Smooth muscle cell (in vitro differentiated cells): ENCODE data around the gene COL2A1. TPM values are rescaled to one million over a fixed set of nuclear protein-coding genes. Genes with fewer than 3 reads are reported as not detected.

Source experiments
- DNase-seq: peaks from one replicate; lab custom pipeline; 2025; ENCODE audit not compliant: unreplicated experiment; lab: John Stamatoyannopoulos, UW
- H2AFZ ChIP-seq: fragments of 200-600 bp; sonication (generic); 2 replicates; pipeline ENCODE4 v1.6.0; 2016; ENCODE audit warnings: antibody characterized with exemption, low read depth, mild to moderate bottlenecking
- H3F3A ChIP-seq: fragments of 200-600 bp; sonication (generic); 2 replicates; pipeline ENCODE4 v1.6.0; 2017; ENCODE audit warnings: antibody characterized with exemption, low read depth
- H3K27ac ChIP-seq: fragments of 200-600 bp; sonication (generic); 2 replicates; pipeline ENCODE4 v1.5.1; 2016; ENCODE audit warnings: low read depth, mild to moderate bottlenecking
- H3K27me3 ChIP-seq: fragments of 200-600 bp; sonication (generic); 2 replicates; pipeline ENCODE4 v1.6.1; 2016; ENCODE audit warnings: low read depth, mild to moderate bottlenecking
- H3K36me3 ChIP-seq: fragments of 200-600 bp; sonication (generic); 2 replicates; pipeline ENCODE4 v1.5.1; 2016; ENCODE audit warnings: low read depth
- H3K4me1 ChIP-seq: fragments of 200-600 bp; sonication (generic); 2 replicates; pipeline ENCODE4 v1.5.1; 2016; ENCODE audit warnings: low read depth
- H3K4me2 ChIP-seq: fragments of 200-600 bp; sonication (generic); 2 replicates; pipeline ENCODE4 v1.6.0; 2016; ENCODE audit warnings: mild to moderate bottlenecking
- H3K4me3 ChIP-seq: fragments of 200-600 bp; sonication (generic); 2 replicates; pipeline ENCODE4 v1.5.1; 2016; ENCODE audit warnings: mild to moderate bottlenecking
- H3K79me2 ChIP-seq: fragments of 200-600 bp; sonication (generic); 2 replicates; pipeline ENCODE4 v1.6.0; 2016; ENCODE audit warnings: low read depth, mild to moderate bottlenecking
- H3K9ac ChIP-seq: fragments of 200-600 bp; sonication (generic); 2 replicates; pipeline ENCODE4 v1.6.0; 2016; ENCODE audit warnings: low read depth
- H3K9me3 ChIP-seq: fragments of 200-600 bp; sonication (generic); replicated peaks from 2 replicates; pipeline ENCODE4 v1.5.1; 2016; ENCODE audit warnings: low read depth
- H4K20me1 ChIP-seq: fragments of 200-600 bp; sonication (generic); 2 replicates; pipeline ENCODE4 v1.6.0; 2016; ENCODE audit warnings: low read depth
- WGBS: methylation state at CpG from one replicate; pipeline ENCODE4 v1.1.7; 2016; ENCODE audit warnings: low lambda C conversion rate; 5-methylcytosine and 5-hydroxymethylcytosine counted together
- polyA plus RNA-seq: library from polyadenylated mRNA; unstranded; fragments of >200 nt; fragmentation: Nextera tagmentation; extraction: Ambion mirVana; gene quantifications from 2 replicates; pipeline ENCODE4 v1.2.1, GENCODE V29; 2016
- total RNA-seq: library from RNA; depleted of rRNA; stranded (reverse); fragments of >200 nt; gene quantifications from 2 replicates; pipeline ENCODE4 v1.2.3, GENCODE V29; 2014
- TF ChIP-seq, protein P1 (sequence below): fragments of 200-600 bp; sonication (generic); IDR thresholded peaks from 2 replicates; pipeline ENCODE4 v1.5.1; 2017; ENCODE audit warnings: borderline replicate concordance, mild to moderate bottlenecking, antibody characterized with exemption; ENCODE audit not compliant: insufficient read depth, poor library complexity, severe bottlenecking

Gene COL2A1
- total and polyA plus RNA-seq, 2 experiments from 2014 or later: 1.6 to 8.6 TPM

DNA sequence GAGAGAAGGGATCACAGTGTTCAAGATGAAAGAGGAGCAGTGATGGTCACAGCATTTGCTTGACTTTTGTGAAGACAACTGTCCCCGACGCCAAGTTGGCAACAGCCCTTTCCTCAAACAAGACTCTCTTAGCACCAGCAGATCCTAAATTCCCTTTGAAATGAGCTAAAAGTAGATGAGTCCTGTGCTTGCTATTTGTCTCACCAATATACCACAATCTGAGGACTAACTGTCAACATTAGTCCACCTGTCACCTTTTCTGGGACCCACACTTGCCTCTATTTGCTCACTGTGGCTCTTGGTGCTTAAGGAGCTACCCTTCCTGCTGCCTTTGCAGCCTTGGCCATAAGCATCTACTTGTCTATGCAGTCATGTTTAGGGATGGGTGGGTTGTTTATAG is 47.4 kb upstream of the COL2A1 start:
- peaks cover 3% of the 10 kb centered on the region for H3K36me3 ChIP-seq
- 93% methylated on average over 2 of the region's 2 CpGs for WGBS
- no peak overlapping the region for H2AFZ ChIP-seq
- no peaks in the 10 kb centered on the region for H3K9me3 ChIP-seq
- H3K9ac ChIP-seq: no peak overlapping the region
- H4K20me1 ChIP-seq: no peaks in the 10 kb centered on the region
- TF ChIP-seq, protein P1, sequence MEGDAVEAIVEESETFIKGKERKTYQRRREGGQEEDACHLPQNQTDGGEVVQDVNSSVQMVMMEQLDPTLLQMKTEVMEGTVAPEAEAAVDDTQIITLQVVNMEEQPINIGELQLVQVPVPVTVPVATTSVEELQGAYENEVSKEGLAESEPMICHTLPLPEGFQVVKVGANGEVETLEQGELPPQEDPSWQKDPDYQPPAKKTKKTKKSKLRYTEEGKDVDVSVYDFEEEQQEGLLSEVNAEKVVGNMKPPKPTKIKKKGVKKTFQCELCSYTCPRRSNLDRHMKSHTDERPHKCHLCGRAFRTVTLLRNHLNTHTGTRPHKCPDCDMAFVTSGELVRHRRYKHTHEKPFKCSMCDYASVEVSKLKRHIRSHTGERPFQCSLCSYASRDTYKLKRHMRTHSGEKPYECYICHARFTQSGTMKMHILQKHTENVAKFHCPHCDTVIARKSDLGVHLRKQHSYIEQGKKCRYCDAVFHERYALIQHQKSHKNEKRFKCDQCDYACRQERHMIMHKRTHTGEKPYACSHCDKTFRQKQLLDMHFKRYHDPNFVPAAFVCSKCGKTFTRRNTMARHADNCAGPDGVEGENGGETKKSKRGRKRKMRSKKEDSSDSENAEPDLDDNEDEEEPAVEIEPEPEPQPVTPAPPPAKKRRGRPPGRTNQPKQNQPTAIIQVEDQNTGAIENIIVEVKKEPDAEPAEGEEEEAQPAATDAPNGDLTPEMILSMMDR: no peak
- H3K27me3 ChIP-seq: no peaks in the 10 kb centered on the region
- no peak for DNase-seq
- no peaks in the 10 kb centered on the region for H3K79me2 ChIP-seq
- H3K4me1 ChIP-seq: no peaks in the 10 kb centered on the region
- no peaks in the 10 kb centered on the region for H3F3A ChIP-seq
- H3K4me2 ChIP-seq: no peak overlapping the region
- no peak overlapping the region for H3K27ac ChIP-seq
- H3K4me3 ChIP-seq: no peak overlapping the region

- no peaks in the 10 kb centered on the region for H3K79me2 ChIP-seq
- H3K4me2 ChIP-seq: no peak overlapping the region
- no peak overlapping the region for H3K9ac ChIP-seq
- 96% methylated on average over 6 of the region's 6 CpGs for WGBS
- H3K9me3 ChIP-seq: no peaks in the 10 kb centered on the region
- H3K36me3 ChIP-seq: peaks cover 3% of the 10 kb centered on the region
- H3K4me3 ChIP-seq: no peak overlapping the region
- no peak overlapping the region for H3K27ac ChIP-seq
- H4K20me1 ChIP-seq: no peaks in the 10 kb centered on the region
- H3F3A ChIP-seq: no peaks in the 10 kb centered on the region
- TF ChIP-seq, protein P1: no peak
- no peaks in the 10 kb centered on the region for H3K27me3 ChIP-seq
- no peak overlapping the region for H2AFZ ChIP-seq
- no peak for DNase-seq
- H3K4me1 ChIP-seq: no peaks in the 10 kb centered on the region
Observed at GRCh38 chr12:48050174-48050573, 45.9 kb upstream of the COL2A1 start.

DNA sequence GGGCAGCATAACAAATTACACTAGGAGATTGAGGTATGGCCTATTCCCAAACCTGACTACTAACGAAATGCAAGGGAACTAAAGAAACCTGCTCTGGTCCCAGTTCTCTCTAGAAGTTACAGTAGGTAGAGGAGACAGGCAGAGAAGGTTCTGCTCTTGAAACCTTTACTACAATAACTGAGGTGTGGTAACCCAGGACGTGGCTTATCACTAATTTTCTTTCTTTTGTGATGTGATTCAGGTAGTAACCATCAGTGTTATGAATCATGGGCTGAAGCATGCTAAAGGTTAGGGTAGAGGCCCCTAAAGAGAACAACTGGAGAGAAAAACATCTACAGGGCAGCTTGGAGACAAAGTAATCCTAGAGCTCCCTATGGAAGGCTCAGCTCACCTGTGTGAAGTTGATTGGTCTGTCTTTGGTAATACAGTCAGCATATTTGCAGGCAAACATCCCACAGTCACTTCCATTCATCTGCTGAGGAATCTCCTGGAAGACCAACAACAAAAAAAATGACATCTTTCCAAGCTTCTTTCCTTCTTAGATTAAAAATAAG is 41.8 kb upstream of the COL2A1 start:
- no peaks in the 10 kb centered on the region for H3K79me2 ChIP-seq
- no peak overlapping the region for H2AFZ ChIP-seq
- H3K27ac ChIP-seq: no peak overlapping the region
- no peaks in the 10 kb centered on the region for H3K4me1 ChIP-seq
- H3K36me3 ChIP-seq: peaks cover 3% of the 10 kb centered on the region
- TF ChIP-seq, protein P1: no peak
- no peak overlapping the region for H3K4me3 ChIP-seq
- 97% methylated on average over 2 of the region's 2 CpGs for WGBS
- no peak overlapping the region for H3K4me2 ChIP-seq
- H4K20me1 ChIP-seq: no peaks in the 10 kb centered on the region
- H3K9me3 ChIP-seq: no peaks in the 10 kb centered on the region
- H3F3A ChIP-seq: no peaks in the 10 kb centered on the region
- DNase-seq: no peak
- H3K9ac ChIP-seq: no peak overlapping the region
- H3K27me3 ChIP-seq: no peaks in the 10 kb centered on the region
